Esophagus (tissue), 2 donors: ENCODE results near the gene MAN1C1. TPM values are rescaled to one million over a fixed set of nuclear protein-coding genes. Genes with fewer than 3 reads are reported as not detected.
A peak's percentile ranks its signal among the peaks of the same experiment; 100 is the strongest.

Experiments
- H3K27ac ChIP-seq, 2 donors: one replicate each; pipeline ENCODE4 v1.5.1; 2013; ENCODE audit warnings: low read depth in 2 of 2, mild to moderate bottlenecking in 2 of 2, inconsistent platforms in 1 of 2, low read length in 1 of 2, moderate library complexity in 1 of 2
- H3K27me3 ChIP-seq, 2 donors: one replicate each; pipeline ENCODE4 v1.6.1; 2013; ENCODE audit warnings: low read length in 2 of 2, control low read depth in 1 of 2, mild to moderate bottlenecking in 1 of 2; ENCODE audit not compliant: insufficient read depth in 2 of 2, control insufficient read depth in 1 of 2
- H3K36me3 ChIP-seq, 2 donors: one replicate each; pipeline ENCODE4 v1.6.1; 2013; ENCODE audit warnings: low read length in 1 of 2; ENCODE audit not compliant: control insufficient read depth in 2 of 2, insufficient read depth in 2 of 2
- H3K4me1 ChIP-seq, 2 donors: one replicate each; pipeline ENCODE4 v1.6.1; 2013; ENCODE audit warnings: low read length in 1 of 2; ENCODE audit not compliant: control insufficient read depth in 2 of 2, insufficient read depth in 2 of 2
- H3K4me3 ChIP-seq, 2 donors: one replicate each; pipeline ENCODE4 v1.5.1; 2013; ENCODE audit warnings: low read length in 2 of 2, mild to moderate bottlenecking in 2 of 2, low read depth in 1 of 2, moderate library complexity in 1 of 2
- H3K9me3 ChIP-seq, 2 donors: one replicate each; pipeline ENCODE4 v1.6.1; 2013; ENCODE audit warnings: mild to moderate bottlenecking in 2 of 2, low read depth in 1 of 2, low read length in 1 of 2, moderate library complexity in 1 of 2; ENCODE audit not compliant: control insufficient read depth in 2 of 2, insufficient read depth in 1 of 2
- WGBS, 2 donors: extraction: QIAGEN DNeasy Blood & Tissue Kit; methylation state at CpG; one replicate each; pipeline ENCODE4 v1.1.7; 2013; 5-methylcytosine and 5-hydroxymethylcytosine counted together
- polyA plus RNA-seq, 2 donors: library from polyadenylated mRNA; stranded (reverse); fragments of 200-250 nt; gene quantifications; one replicate each; pipeline ENCODE4 v1.2.3, GENCODE V29; 2013
- donor health status: healthy with polysubstance abuse.
- donor health status: Bipolar disorder and iron deficiency.

Gene MAN1C1
- polyA plus RNA-seq, 2 donors: 2.4 to 3.7 TPM

DNA sequence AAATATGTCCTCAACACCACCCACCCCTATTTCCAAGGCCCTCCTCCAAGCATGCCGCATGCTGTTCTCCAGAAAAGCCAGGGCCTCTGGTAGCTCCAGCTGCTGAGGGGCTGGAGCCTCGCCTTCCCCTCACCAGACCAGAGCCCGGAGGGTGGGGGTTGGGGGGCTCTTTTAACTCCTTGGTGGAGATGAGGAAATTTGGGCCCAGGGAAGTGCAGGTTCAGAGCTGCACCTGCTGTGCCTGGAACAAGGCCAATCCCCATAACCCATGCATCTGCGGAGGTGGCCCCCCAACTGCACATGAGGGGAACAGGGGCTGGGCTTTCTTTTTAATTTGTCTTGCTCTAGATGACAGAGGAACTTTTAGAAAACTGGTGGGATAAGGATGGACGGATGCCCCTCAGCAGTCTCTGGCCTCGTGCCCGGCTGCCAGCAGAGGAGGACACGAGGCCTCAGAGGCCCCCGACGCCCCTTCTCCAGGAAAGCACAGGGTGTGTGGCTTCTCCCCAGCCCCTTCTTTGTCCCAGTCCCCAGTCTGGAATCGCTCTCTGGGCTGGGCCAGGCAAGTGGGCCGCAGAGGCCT, 182.9 kb downstream of the MAN1C1 start:
- H3K4me3 ChIP-seq: peak overlapping the region; percentile 52 to 77

GRCh38 chr1:25799935-25800702, 183.5 kb downstream of the MAN1C1 start, which contains the start of gene SELENON:
Gene SELENON, plus strand, starts transcription at chr1:25800193. Its CDS starts 38 bp downstream, at chr1:25800231.
- Histone ChIP-seq H3K27me3 (no peaks in the 10 kb centered on the region), H3K9me3 (no peaks in the 10 kb centered on the region), H3K27ac (peak within 1 kb of the TSS; percentile 42 to 76), H3K36me3 (peaks cover 0 to 2% of the 10 kb centered on the region in 2 donors), H3K4me3 (peak within 1 kb of the TSS; percentile 61 to 77), H3K4me1 (peaks cover 0 to 19% of the 10 kb centered on the region in 2 donors)
- 1% methylated on average over 50 to 91 of the region's 91 CpGs for WGBS, 2 donors

More for the DNA sequence above, 182.9 kb downstream of the MAN1C1 start:
- Histone ChIP-seq H3K9me3 (no peaks in the 10 kb centered on the region), H3K36me3 (no peaks in the 10 kb centered on the region), H3K27ac (peak overlapping the region; percentile 42 to 66), H3K4me1 (peaks cover 0 to 16% of the 10 kb centered on the region in 2 donors), H3K27me3 (no peaks in the 10 kb centered on the region)
- WGBS, 2 donors: 23 to 27% methylated on average over 12 of the region's 12 CpGs

DNA sequence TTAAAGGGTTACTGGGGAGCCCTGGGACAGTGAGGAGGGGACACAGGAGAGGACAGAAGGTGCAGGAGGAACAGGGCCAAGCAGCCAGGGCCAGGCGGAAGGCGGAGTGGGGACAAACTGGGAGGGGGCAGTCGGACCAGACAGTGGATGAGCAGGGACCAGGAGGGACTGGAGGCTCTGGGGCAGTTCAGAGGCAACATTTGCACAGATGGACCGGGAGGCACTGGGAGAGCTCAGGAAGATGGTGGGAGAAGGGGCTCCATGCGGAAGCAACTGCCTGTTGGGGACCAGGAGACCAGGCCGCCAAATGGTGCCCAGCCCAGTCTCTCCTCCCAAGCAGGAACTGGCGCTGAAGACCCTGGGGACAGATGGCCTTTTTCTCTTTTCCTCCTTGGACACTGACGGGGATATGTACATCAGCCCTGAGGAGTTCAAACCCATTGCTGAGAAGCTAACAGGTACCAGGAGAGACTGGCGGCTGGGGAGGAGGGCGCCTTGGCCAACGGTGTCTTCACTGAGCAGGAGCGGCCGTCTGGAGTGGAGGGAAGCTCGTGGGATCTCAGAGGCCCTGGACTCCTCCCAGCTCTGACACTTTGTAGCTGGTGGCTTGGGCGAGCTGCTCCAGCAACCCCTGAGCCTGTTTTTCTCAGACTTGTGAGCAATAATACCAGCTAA, 184.2 kb downstream of the MAN1C1 start:
- H3K9me3 ChIP-seq: no peaks in the 10 kb centered on the region
- 46 to 52% methylated on average over 15 of the region's 15 CpGs for WGBS, 2 donors
- peak overlapping the region; percentile 42 to 76 for H3K27ac ChIP-seq
- peaks cover 3% of the 10 kb centered on the region in 2 donors for H3K36me3 ChIP-seq
- no peaks in the 10 kb centered on the region for H3K27me3 ChIP-seq
- peak overlapping the region; percentile 61 to 77 for H3K4me3 ChIP-seq
- peaks cover 0 to 25% of the 10 kb centered on the region in 2 donors for H3K4me1 ChIP-seq

DNA sequence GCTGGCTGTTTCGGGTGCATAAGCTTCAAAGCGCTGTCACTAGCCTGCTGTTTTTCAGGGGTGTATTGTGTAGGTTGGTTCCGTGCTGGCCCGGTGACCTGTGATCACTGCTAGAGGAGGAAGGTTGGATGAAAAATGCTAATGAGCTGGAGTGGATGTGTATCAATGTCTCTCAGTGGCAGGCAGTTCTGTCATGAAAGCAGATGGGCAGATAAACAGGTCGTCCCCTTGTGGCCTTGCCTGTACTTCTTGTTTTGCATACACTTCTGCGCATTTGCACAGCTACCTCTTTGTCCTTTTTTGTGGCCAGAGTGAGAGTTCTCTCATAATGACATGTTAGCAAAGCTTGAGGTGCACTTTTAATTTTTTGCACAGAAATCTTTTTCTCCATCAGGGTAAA, 186.3 kb downstream of the MAN1C1 start:
- 57 to 73% methylated on average over 6 of the region's 6 CpGs for WGBS, 2 donors
- Histone ChIP-seq H3K4me3 (no peak overlapping the region), H3K27me3 (no peaks in the 10 kb centered on the region), H3K27ac (no peak overlapping the region), H3K9me3 (no peaks in the 10 kb centered on the region), H3K36me3 (peaks cover 3 to 6% of the 10 kb centered on the region in 2 donors), H3K4me1 (peaks cover 0 to 26% of the 10 kb centered on the region in 2 donors)

DNA sequence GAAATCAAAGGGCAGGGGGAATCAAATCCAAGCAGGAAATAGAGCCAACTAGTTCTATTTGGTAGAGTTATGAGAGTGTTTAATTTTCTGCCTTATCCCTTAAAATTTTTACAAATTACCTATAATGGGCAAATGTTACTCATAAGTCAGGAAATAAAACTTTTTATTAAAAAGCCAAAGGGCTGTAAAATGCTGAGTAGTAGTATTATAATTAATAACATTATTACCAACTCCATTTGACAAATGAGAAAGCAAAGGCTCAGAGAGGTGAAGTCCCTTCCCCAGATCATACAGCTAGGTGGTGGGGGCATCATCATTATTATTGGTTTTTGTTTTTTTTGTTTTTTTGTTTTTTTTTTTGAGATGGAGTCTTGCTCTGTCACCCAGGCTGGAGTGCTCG, 186.8 kb downstream of the MAN1C1 start:
- Histone ChIP-seq H3K27ac (no peak overlapping the region), H3K9me3 (no peaks in the 10 kb centered on the region), H3K36me3 (peaks cover 3 to 8% of the 10 kb centered on the region in 2 donors), H3K27me3 (no peaks in the 10 kb centered on the region), H3K4me1 (peaks cover 0 to 26% of the 10 kb centered on the region in 2 donors), H3K4me3 (no peak overlapping the region)
- 94 to 97% methylated on average over 1 of the region's 1 CpG for WGBS, 2 donors

DNA sequence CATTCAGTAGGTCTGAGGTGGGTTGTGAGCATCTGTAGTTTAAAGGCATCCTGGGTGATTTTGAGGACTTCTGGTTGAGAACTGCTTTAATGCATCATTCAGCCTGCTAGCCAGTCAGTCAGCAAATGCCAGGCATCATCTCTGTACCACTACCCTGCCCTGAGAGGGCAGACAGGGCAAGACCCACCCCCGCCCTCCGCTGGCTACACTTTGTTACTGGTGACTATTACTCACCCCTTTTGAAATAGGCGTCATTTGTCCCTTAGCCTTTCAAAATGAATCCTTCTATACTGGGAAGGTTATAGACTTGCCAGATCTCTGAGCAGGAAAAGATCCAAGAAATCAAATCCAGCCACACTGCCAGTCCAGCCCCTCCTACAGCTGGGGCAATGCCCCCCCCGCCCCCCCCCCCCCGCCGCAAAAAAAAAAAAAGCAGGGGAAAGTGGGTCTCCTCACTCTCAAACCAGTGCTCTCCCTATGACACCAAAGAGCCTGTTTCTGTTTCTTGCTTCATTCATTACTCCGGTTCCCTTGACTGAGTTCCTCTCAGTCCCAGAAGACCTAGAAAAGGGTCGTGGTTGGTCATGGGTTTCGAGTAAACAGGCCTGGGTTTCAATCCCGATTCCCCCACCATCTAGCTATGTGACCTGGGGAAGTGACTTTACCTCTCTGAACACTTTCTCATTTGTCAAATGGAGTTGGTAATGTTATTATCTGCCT, 187.8 kb downstream of the MAN1C1 start:
- H3K4me1 ChIP-seq: peaks cover 0 to 32% of the 10 kb centered on the region in 2 donors
- H3K36me3 ChIP-seq: peaks cover 3 to 14% of the 10 kb centered on the region in 2 donors
- H3K9me3 ChIP-seq: no peaks in the 10 kb centered on the region
- no peaks in the 10 kb centered on the region for H3K27me3 ChIP-seq
- H3K27ac ChIP-seq: peak overlapping the region in 1 of 2 donors; percentile 24
- no peak overlapping the region for H3K4me3 ChIP-seq
- WGBS, 2 donors: 48 to 60% methylated on average over 10 of the region's 10 CpGs

DNA sequence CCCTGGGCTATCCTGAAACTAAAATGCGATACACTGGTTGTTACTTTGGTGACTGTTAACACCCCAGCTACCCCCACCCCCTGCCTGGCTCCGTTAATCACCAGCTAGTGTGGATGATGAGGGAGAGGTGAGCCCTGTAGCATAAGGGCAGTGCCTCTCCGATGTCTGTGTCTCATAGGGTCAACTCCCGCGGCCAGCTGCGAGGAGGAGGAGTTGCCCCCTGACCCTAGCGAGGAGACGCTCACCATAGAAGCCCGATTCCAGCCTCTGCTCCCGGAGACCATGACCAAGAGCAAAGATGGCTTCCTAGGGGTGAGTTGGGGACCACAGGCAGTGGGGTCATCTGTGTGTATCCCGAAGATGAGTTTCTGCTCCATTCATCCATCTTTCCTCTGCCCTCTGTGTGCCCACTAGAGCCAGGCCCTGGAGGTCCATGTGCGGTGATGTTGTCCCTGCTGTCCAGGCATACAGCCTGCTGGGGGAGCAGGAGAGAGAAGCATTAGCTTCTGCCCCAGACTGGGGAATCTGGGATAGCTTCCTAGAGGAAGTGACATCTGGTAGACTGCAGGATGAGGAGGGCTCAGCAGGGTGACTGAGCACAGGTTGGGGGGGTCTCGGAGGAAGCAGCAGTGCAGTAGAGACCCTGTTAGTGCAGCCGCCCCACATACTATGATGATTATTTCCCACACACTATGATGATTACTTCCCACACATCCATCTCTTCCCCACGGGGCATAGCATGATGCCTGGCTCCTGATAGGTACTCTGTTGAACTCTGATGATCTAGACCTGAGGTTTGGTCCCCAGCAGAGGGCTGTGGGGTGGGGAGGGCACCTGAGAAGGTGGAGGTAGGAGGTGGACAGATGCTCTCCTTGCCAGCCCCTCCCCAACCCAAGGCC, 188.6 kb downstream of the MAN1C1 start:
- no peaks in the 10 kb centered on the region for H3K27me3 ChIP-seq
- H3K4me1 ChIP-seq: peaks cover 0 to 34% of the 10 kb centered on the region in 2 donors
- H3K27ac ChIP-seq: peak overlapping the region in 1 of 2 donors; percentile 50
- peaks cover 3 to 20% of the 10 kb centered on the region in 2 donors for H3K36me3 ChIP-seq
- 81% methylated on average over 15 of the region's 15 CpGs for WGBS, 2 donors
- H3K9me3 ChIP-seq: no peaks in the 10 kb centered on the region
- H3K4me3 ChIP-seq: no peak overlapping the region

GRCh38 chr1:25805863-25806225, 189.3 kb downstream of the MAN1C1 start:
- 26 to 29% methylated on average over 3 of the region's 3 CpGs for WGBS, 2 donors
- no peak overlapping the region for H3K4me3 ChIP-seq
- peak overlapping the region; percentile 12 to 57 for H3K27ac ChIP-seq
- H3K36me3 ChIP-seq: peaks cover 3 to 23% of the 10 kb centered on the region in 2 donors
- H3K4me1 ChIP-seq: peaks cover 0 to 32% of the 10 kb centered on the region in 2 donors
- no peaks in the 10 kb centered on the region for H3K27me3 ChIP-seq
- H3K9me3 ChIP-seq: no peaks in the 10 kb centered on the region
